Fibroblast of lung (primary cell): ENCODE measurements around the gene WASHC4. TPM values are rescaled to one million over a fixed set of nuclear protein-coding genes. Genes with fewer than 3 reads are reported as not detected.

Experiments used
- DNase-seq, 2 donors: peaks; one replicate each; pipeline versions ENCODE4 v3.0.0 to v3.0.0-alpha.2; 2010; ENCODE audit warnings: low read depth in 2 of 2
- H2AFZ ChIP-seq: 2 replicates; pipeline ENCODE4 v1.5.1; 2012; ENCODE audit warnings: low read length, control low read depth, inconsistent platforms
- H3K27ac ChIP-seq: 2 replicates; pipeline ENCODE4 v1.5.1; 2011; ENCODE audit warnings: low read length, control low read depth; ENCODE audit not compliant: insufficient read depth
- H3K27me3 ChIP-seq: 2 replicates; pipeline ENCODE4 v1.5.1; 2011; ENCODE audit warnings: mild to moderate bottlenecking, low read length; ENCODE audit not compliant: control insufficient read depth, insufficient read depth
- H3K36me3 ChIP-seq: 2 replicates; pipeline ENCODE4 v1.5.1; 2011; ENCODE audit warnings: low read length; ENCODE audit not compliant: control insufficient read depth, insufficient read depth
- H3K4me1 ChIP-seq: 2 replicates; pipeline ENCODE4 v1.5.1; 2011; ENCODE audit warnings: low read length; ENCODE audit not compliant: control insufficient read depth, insufficient read depth; ENCODE audit errors: extremely low read depth
- H3K4me2 ChIP-seq: 2 replicates; pipeline ENCODE4 v1.5.1; 2011; ENCODE audit warnings: low read length, control low read depth; ENCODE audit not compliant: insufficient read depth; ENCODE audit errors: extremely low read depth
- H3K4me3 ChIP-seq, 4 experiments: fragments of 200-600 bp in 1 of 4; sonication (generic) in 1 of 4; replicated peaks in 1 of 4; 2 replicates each; pipeline ENCODE4 v1.5.1; 2011 to 2016; ENCODE audit warnings: low read length in 4 of 4, low read depth in 3 of 4, mild to moderate bottlenecking in 3 of 4, control low read depth in 2 of 4, inconsistent platforms in 1 of 4, mixed read lengths in 1 of 4; ENCODE audit not compliant: insufficient read depth in 1 of 4; ENCODE audit errors: control extremely low read depth in 1 of 4
- H3K79me2 ChIP-seq: 2 replicates; pipeline ENCODE4 v1.5.1; 2012; ENCODE audit warnings: mild to moderate bottlenecking, low read length, inconsistent platforms; ENCODE audit not compliant: control insufficient read depth, insufficient read depth
- H3K9ac ChIP-seq: 2 replicates; pipeline ENCODE4 v1.5.1; 2011; ENCODE audit warnings: mild to moderate bottlenecking, low read length, control low read depth; ENCODE audit not compliant: insufficient read depth
- H3K9me3 ChIP-seq: 2 replicates; pipeline ENCODE4 v1.5.1; 2012; ENCODE audit warnings: low read depth, low read length; ENCODE audit not compliant: control insufficient read depth, insufficient read depth
- H4K20me1 ChIP-seq: 2 replicates; pipeline ENCODE4 v1.5.1; 2011; ENCODE audit warnings: low read length; ENCODE audit not compliant: control insufficient read depth, insufficient read depth; ENCODE audit errors: extremely low read depth
- CTCF ChIP-seq, 2 donors: IDR thresholded peaks in 1 of 2; conservative IDR thresholded peaks in 1 of 2; 1 replicate in 1 of 2; 2 replicates in 1 of 2; pipeline ENCODE4 v1.5.1; 2011 to 2012; ENCODE audit warnings: low read length in 2 of 2, control low read depth in 1 of 2, inconsistent platforms in 1 of 2, low read depth in 1 of 2, mild to moderate bottlenecking in 1 of 2
- EZH2 ChIP-seq: IDR thresholded peaks from 2 replicates; pipeline ENCODE4 v1.5.1; 2012; ENCODE audit warnings: low read length, control low read depth, mild to moderate bottlenecking; ENCODE audit errors: missing control alignments
- polyA plus RNA-seq, 2 donors: library from polyadenylated mRNA; depleted of rRNA in 1 of 2; stranded (reverse) in 1 of 2; unstranded in 1 of 2; fragments of >200 nt; gene quantifications; 2 replicates each; pipeline ENCODE4 v1.2.1, GENCODE V29; 2011 to 2012; ENCODE audit warnings: missing spikeins in 1 of 2
- total RNA-seq: library from RNA; depleted of rRNA; stranded (reverse); fragments of >200 nt; gene quantifications from 2 replicates; pipeline ENCODE4 v1.2.1, GENCODE V29; 2014

Gene WASHC4
- total and polyA plus RNA-seq, 2 donors (not counting 1 experiment from before 2014, with no cell fraction given): 56.5 to 98.3 TPM

- H2AFZ ChIP-seq: no peak overlapping the region
- H3K27me3 ChIP-seq: no peaks in the 10 kb centered on the region
- H3K4me2 ChIP-seq: no peak overlapping the region
- no peak overlapping the region for H3K9ac ChIP-seq
- no peak overlapping the region for H3K4me3 ChIP-seq
- H3K9me3 ChIP-seq: no peaks in the 10 kb centered on the region
- H3K27ac ChIP-seq: no peak overlapping the region
- H3K4me1 ChIP-seq: no peaks in the 10 kb centered on the region
- peaks cover 4% of the 10 kb centered on the region for H3K36me3 ChIP-seq
- H3K79me2 ChIP-seq: no peaks in the 10 kb centered on the region
- no peaks in the 10 kb centered on the region for H4K20me1 ChIP-seq
- no peak for DNase-seq
- TF ChIP-seq EZH2 (no peak), CTCF (conservative IDR thresholded peaks at IDR 0.05 in 1 of 2, IDR thresholded peaks at IDR 0.05 in 1 of 2; ENCODE audit: low read depth in 1 of 2, low read length in 2 of 2) (no peak)
Observed at GRCh38 chr12:105168006-105168405, 60.5 kb downstream of the WASHC4 start.

- Histone ChIP-seq H4K20me1 (no peaks in the 10 kb centered on the region), H3K27me3 (no peaks in the 10 kb centered on the region), H3K4me3 (no peak overlapping the region), H3K4me1 (no peaks in the 10 kb centered on the region), H3K9me3 (no peaks in the 10 kb centered on the region), H3K9ac (no peak overlapping the region), H3K36me3 (peaks cover 8% of the 10 kb centered on the region), H3K27ac (no peak overlapping the region), H3K4me2 (no peak overlapping the region), H3K79me2 (no peaks in the 10 kb centered on the region), H2AFZ (no peak overlapping the region)
- TF ChIP-seq CTCF (conservative IDR thresholded peaks at IDR 0.05 in 1 of 2, IDR thresholded peaks at IDR 0.05 in 1 of 2; ENCODE audit: low read depth in 1 of 2, low read length in 2 of 2) (no peak), EZH2 (no peak)
- DNase-seq: no peak
Observed at GRCh38 chr12:105170139-105170538, 62.6 kb downstream of the WASHC4 start.

- Histone ChIP-seq H3K36me3 (peaks cover 8% of the 10 kb centered on the region), H4K20me1 (no peaks in the 10 kb centered on the region), H3K4me3 (no peak overlapping the region), H3K79me2 (no peaks in the 10 kb centered on the region), H3K27ac (no peak overlapping the region), H3K9ac (no peak overlapping the region), H3K4me1 (no peaks in the 10 kb centered on the region), H3K27me3 (no peaks in the 10 kb centered on the region), H3K4me2 (no peak overlapping the region), H3K9me3 (no peaks in the 10 kb centered on the region), H2AFZ (no peak overlapping the region)
- DNase-seq: no peak
- TF ChIP-seq CTCF (conservative IDR thresholded peaks at IDR 0.05 in 1 of 2, IDR thresholded peaks at IDR 0.05 in 1 of 2; ENCODE audit: low read depth in 1 of 2, low read length in 2 of 2) (no peak), EZH2 (no peak)
Observed at GRCh38 chr12:105171691-105172436, 64.3 kb downstream of the WASHC4 start.
